ENCODE data around the gene DPP6.

DNA sequence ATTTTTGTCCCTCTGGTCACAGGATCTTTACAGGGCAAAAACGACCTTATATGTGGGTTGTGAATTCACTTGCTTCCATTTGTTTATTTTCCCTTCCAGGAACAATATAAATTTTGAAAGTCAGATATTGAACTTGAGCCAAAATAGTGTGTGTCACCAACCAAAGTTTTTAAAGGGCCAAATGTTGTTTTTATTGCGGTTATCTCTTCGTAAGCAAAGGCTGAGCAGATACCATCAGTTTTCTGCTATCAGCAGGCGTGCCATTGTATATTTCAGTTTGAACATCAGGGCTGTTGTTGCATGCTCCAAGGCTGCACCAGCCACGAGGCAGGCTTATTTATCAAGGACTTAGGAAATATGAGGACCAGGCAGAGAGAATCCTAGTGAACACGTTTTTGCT, 790.4 kb downstream of the DPP6 start:
- TF ChIP-seq, protein P1, sequence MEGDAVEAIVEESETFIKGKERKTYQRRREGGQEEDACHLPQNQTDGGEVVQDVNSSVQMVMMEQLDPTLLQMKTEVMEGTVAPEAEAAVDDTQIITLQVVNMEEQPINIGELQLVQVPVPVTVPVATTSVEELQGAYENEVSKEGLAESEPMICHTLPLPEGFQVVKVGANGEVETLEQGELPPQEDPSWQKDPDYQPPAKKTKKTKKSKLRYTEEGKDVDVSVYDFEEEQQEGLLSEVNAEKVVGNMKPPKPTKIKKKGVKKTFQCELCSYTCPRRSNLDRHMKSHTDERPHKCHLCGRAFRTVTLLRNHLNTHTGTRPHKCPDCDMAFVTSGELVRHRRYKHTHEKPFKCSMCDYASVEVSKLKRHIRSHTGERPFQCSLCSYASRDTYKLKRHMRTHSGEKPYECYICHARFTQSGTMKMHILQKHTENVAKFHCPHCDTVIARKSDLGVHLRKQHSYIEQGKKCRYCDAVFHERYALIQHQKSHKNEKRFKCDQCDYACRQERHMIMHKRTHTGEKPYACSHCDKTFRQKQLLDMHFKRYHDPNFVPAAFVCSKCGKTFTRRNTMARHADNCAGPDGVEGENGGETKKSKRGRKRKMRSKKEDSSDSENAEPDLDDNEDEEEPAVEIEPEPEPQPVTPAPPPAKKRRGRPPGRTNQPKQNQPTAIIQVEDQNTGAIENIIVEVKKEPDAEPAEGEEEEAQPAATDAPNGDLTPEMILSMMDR (IDR thresholded peaks at IDR 0.05): no peak
- TF ChIP-seq POLR2A (IDR thresholded peaks at IDR 0.05): no peak
